HG03521 (cell line): ENCODE results near the gene SEC11C.

ENCODE experiments used
- ATAC-seq: cut with Tn5 transposase; IDR thresholded peaks from one replicate; pipeline ENCODE4 v1.9.1; 2021; ENCODE audit warnings: mild to moderate bottlenecking, moderate library complexity; ENCODE audit not compliant: unreplicated experiment

Gene SEC11C

DNA sequence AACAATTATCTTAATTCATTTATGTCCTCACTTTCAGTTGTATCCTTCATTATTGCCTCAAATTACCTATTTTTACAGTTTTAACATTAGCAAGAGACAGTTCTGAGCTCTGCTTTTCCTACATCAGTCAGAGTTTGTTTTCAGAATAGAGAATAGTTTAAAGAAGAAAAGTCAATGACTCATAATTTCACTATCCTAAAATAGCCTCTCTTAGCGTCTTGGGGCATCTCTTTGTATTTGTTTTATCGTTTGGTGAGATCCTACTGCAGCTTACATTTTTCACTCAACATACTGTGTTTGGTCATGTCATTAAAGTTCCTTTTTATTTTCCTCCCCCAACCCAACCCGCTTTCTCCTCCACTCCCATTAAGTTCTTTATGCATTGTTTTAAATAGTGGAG is 3.8 kb downstream of the SEC11C start:
- no peak for ATAC-seq

DNA sequence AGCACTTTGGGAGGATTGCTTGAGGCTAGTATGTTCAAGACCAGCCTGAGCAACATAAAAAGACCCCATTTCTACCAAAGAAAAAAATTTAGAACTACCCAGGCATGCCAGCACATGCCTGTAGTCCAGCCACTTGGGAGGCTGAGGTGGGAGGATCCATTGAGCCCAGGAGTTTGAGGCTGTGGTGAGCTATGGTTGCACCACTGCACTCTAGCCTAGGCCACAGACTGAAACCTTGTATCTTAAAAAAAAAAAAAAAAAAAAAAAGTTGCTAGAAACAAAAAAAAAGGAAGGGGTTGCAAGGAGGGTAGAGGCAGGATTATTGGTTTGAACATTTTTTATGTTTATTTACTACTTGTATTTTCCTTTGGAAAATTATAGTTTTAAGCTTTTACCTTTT is 4.8 kb downstream of the SEC11C start:
- no peak for ATAC-seq

DNA sequence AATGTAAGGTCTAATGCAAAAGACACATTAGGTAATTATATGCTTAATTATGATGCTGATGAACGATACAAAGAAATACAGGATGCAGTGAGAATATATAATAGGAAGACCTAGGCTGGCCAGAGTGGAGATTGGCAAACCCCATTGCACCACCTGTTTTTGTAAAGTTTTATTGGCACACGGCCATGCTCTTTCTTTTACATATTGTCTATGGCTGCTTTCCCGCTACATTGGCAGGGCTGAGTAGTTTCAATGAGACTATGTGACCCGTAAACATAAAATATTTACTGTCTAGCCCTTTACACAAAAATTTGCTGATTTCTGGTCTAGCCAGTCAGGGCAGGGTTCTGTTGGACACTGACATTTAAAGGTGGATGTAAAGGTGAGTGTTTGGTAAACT is 5.4 kb downstream of the SEC11C start:
- ATAC-seq, result no peak

- no peak for ATAC-seq
These were observed 8.5 kb downstream of the SEC11C start for GRCh38 chr18:59148192-59148591.

- no peak for ATAC-seq
These were observed 9.3 kb downstream of the SEC11C start for GRCh38 chr18:59149007-59149406.

- no peak for ATAC-seq
These were observed 9.7 kb downstream of the SEC11C start for GRCh38 chr18:59149416-59149815.

GRCh38 chr18:59150236-59150635 is 10.6 kb downstream of the SEC11C start:
- no peak for ATAC-seq

DNA sequence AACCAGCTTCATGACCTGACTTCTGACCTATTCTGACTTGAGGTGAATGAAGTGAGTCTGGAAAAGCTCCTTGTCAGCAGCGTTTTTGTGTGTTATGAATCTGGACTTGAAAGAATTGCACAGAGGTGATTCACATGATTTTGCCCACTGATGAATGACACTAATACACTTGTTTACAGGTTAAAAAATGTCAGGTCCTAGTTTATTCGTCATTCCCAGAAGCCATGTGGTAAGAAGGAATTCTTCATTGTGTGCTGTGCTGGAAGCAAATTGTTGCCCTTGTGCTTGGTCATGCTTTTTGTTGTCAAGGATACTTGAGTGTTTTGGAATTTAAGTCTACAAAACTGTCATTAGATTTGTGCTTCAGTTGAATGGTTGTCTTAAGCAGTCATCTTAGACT is 15.5 kb downstream of the SEC11C start:
- no peak for ATAC-seq

DNA sequence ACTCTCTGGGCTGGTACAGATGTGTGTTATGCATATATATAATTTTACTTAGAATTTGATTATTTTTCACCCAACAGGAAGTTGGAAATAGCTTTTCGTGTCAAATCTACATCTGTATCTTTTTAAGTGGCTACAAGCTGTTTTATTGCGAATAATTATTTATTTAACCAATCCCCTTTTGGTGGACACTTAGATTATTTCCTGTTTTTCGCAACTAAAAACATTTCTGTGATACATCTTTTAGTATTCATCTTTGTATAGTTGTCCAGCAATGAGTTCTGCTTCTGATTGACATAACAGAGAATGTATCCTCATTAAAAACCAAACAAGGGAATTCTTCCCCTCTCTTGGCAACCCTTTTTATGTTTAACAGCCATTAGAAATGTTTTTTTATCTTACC is 16.6 kb downstream of the SEC11C start:
- ATAC-seq, result no peak

- ATAC-seq, result no peak
These were observed 19.6 kb downstream of the SEC11C start for GRCh38 chr18:59159265-59159664.

DNA sequence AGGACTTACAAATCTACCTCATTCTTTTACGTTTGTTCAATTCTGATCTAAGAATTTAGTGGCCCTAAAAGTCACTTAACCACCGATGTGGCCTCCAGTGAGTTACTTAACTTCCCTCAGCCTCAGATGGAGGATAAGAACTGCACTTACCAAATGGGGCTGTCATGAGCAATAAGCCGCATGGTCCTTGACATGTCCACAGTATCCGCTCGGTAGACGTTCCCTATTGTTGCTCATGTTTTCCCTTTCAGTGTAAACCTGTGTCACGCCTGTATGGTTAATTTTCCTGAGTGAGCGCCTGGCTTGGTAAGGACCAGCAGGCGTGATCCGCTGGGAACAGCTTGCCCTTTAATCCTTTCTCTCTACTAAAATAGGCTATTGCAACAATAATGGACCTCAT is 20.3 kb downstream of the SEC11C start:
- no peak for ATAC-seq

DNA sequence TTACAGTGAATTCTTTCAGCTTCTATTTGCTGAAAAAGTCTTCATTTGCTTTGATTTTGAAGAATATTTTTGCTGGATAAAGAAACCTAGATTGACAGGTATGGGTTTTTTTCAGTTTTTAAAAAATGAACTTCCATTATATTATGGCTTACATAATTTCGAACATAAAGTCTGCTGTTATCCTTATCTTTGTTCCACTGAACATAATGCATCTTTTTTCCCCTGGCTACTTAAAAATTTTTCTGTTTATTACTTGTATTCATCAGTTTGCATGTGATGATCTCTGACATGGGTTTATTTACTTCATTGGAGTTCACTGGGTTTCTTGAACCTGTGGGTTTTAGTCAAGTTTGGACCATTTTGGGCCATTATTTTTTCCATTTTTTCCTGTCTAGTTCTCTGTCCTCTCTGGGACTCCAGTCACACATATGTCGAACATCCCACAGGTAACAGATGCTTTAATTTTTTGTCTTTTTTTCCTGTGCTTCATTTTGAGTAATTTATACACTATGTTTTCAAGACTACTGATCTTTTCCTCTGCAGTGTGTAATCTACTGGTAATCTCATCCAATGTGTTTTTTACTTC is 33.1 kb downstream of the SEC11C start:
- no peak for ATAC-seq

GRCh38 chr18:59177485-59177884 is 37.8 kb downstream of the SEC11C start:
- ATAC-seq, result no peak

- ATAC-seq, result no peak
These were observed 40.6 kb downstream of the SEC11C start for GRCh38 chr18:59180150-59180845.

- no peak for ATAC-seq
These were observed 43.0 kb downstream of the SEC11C start for GRCh38 chr18:59182673-59183072.

GRCh38 chr18:59189008-59189407 is 49.3 kb downstream of the SEC11C start:
- ATAC-seq, result no peak

DNA sequence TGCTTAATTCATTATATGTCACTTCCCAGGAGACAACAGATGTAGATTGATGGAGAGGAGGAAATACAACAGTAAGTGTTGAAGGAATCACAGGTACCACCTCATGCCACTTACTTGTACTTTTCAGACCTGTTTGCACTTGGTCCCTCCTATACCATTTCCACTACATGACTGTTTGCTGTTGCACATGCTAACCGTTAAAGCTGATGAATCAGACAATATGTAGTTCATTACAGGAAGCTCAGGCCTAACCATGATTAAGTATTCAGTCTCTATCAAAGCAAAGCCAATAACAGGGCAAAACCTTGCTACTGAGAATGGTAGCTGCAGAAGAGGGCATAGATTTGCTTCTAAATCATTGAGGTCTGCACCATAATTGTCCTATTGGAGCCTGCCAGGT is 50.1 kb downstream of the SEC11C start:
- no peak for ATAC-seq

DNA sequence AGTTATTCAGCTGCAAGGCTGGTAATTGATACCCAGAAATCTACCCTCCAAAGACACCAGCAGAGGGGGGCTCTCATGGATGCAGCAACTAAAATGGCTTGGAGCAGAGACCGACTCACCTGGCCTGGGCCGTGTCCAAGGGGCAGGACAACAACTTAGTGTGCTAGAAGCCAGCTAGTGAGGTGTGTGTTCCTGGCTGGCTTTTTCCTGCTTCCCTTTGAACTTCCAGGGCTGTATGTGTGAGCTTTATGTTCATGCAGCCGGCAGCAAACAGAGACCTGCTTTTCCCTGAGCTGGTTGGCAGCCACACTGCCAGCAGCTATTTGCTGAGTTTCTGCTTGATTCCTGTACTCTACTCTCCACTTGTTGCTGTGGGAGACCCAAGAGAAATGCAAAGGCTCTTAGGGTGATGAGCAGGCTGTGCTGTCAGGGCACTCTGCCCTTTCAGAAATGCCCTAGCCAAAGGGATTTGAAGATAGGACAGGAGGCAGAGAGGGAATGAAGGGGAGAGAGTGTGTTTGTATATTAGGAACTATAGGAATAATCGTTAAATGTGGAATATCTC is 56.6 kb downstream of the SEC11C start:
- ATAC-seq, result no peak

- no peak for ATAC-seq
These were observed 58.0 kb downstream of the SEC11C start for GRCh38 chr18:59197636-59198035.

DNA sequence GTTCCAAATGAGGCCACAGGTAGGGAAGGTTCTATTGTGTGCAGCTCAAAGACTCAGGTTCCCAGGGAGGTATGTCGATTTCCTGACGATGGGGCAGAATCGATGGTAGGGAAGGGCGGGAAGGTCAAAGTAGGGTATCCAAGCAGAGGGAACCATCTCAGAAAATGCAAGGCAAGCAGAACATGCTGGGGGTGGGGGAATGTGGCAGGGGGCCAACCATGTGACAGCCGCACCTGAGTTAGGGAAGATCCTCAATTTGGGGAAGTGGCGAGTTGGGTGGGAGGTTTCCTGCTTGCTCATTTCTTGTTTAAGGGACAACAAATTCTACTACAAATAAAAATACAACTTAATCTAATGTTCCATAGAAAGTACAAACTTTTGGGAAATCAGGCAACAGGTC is 58.5 kb downstream of the SEC11C start:
- no peak for ATAC-seq

- ATAC-seq, result no peak
These were observed 61.1 kb downstream of the SEC11C start for GRCh38 chr18:59200787-59201186.

DNA sequence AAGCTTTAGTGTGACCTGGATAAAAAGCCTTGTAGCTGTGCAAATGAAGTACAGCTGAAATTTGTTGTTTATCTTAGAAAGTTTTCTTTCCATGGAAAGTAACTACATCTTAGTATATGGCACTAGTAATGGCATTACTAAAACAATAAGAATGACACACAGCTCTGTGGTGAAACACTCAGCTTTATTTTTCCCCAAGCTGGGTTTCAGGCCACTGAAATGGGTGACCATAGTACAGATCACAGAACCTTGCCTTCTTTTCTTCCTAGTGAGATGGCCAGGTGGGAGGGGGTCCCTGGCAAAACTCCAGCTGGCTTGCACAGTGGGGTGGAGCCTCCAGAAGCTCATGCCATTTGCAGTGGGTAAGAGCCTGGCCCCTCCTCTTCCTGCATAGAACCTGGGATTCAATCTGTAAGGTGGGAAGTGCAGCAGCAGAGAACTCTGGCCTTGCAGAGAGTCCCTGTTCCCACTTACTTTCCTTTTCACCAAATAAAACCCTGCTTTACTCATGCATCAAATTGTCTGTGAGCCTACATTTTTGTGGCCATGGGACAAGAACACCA is 62.7 kb downstream of the SEC11C start:
- ATAC-seq, result no peak
